Measurements from ENCODE around the gene CRB1. TPM values are rescaled to one million over a fixed set of nuclear protein-coding genes. Genes with fewer than 3 reads are reported as not detected.

Gene CRB1
- polyA plus RNA-seq, 1 experiment = not detected

GRCh38 chr1:197391303-197392226, 123.5 kb downstream of the CRB1 start:
- POLR2A ChIA-PET = no interaction called here

DNA sequence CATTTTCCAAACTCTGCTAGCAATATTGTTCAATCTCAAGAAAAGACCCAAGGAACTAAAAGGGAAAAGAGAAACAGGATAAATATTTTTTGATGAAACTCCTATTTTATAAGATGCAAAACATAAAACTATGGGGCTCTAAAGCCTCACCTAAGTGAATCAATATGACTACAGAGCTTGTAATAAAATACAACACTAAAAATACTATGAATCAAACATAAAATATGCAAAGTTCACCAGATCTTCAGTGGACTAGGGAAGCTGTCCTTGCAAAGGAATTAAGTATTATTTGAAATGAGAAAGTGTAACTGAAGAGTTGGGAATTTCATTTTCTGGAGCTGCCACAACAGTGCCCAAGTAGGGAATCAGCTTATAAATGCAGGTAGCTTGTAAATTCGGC, 124.5 kb downstream of the CRB1 start:
- no peaks in the 10 kb centered on the region for H3K27me3 ChIP-seq (ENCODE audit: control insufficient read depth, insufficient read depth, low read length)
- H3K27ac ChIP-seq (ENCODE audit: low read depth, low read length) = no peak overlapping the region
- DNase-seq (ENCODE audit: low read depth, low spot score) = no peak
- ChIA-PET POLR2A (no interaction called here), CTCF (interaction anchor here (0.6 kb wide), 1 partner anchor 34 kb away, joined by 3 read pairs; no protein-coding TSS in a partner anchor)
- TF ChIP-seq, protein P1, sequence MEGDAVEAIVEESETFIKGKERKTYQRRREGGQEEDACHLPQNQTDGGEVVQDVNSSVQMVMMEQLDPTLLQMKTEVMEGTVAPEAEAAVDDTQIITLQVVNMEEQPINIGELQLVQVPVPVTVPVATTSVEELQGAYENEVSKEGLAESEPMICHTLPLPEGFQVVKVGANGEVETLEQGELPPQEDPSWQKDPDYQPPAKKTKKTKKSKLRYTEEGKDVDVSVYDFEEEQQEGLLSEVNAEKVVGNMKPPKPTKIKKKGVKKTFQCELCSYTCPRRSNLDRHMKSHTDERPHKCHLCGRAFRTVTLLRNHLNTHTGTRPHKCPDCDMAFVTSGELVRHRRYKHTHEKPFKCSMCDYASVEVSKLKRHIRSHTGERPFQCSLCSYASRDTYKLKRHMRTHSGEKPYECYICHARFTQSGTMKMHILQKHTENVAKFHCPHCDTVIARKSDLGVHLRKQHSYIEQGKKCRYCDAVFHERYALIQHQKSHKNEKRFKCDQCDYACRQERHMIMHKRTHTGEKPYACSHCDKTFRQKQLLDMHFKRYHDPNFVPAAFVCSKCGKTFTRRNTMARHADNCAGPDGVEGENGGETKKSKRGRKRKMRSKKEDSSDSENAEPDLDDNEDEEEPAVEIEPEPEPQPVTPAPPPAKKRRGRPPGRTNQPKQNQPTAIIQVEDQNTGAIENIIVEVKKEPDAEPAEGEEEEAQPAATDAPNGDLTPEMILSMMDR (IDR thresholded peaks at IDR 0.05; ENCODE audit: low read depth, low read length) = no peak
- H3K4me3 ChIP-seq (ENCODE audit: low read depth, low read length) = no peak overlapping the region
- H3K9me3 ChIP-seq (ENCODE audit: control insufficient read depth, insufficient read depth, low read length) = no peaks in the 10 kb centered on the region

More at GRCh38 chr1:197391303-197392226, 123.5 kb downstream of the CRB1 start:
- no peaks in the 10 kb centered on the region for H3K27me3 ChIP-seq (ENCODE audit: control insufficient read depth, insufficient read depth, low read length)
- H3K9me3 ChIP-seq (ENCODE audit: control insufficient read depth, insufficient read depth, low read length) = no peaks in the 10 kb centered on the region
- no peak overlapping the region for H3K27ac ChIP-seq (ENCODE audit: low read depth, low read length)
- TF ChIP-seq, protein P1 (IDR thresholded peaks at IDR 0.05; ENCODE audit: low read depth, low read length) = no peak
- no peak overlapping the region for H3K4me3 ChIP-seq (ENCODE audit: low read depth, low read length)
- DNase-seq (ENCODE audit: low read depth, low spot score) = no peak
- CTCF ChIA-PET = interaction anchor here (2.2 kb wide), 1 partner anchor 11 kb away, joined by 4 read pairs; no protein-coding TSS in a partner anchor

DNA sequence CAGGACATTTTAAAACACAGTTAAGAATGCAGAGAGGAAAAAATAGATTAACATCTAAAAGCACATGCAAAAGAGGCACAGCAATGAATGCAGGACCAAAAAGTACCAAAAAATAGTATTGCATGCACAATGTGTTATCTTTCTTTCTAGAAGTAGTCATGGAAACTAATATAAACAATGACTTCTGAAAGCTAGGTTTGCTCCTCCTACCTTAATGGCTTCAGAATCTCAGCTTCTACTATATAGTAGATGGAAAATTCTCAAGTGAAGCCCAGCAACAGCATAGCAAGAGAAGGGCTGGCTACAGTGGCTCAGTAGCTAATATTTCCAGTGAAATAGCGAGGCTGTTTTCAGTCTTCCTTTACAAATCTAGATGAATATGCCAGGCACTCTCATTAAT, 125.1 kb downstream of the CRB1 start:
- TF ChIP-seq, protein P1 (IDR thresholded peaks at IDR 0.05; ENCODE audit: low read depth, low read length) = no peak
- ChIA-PET POLR2A (no interaction called here), CTCF (no interaction called here)
- H3K4me3 ChIP-seq (ENCODE audit: low read depth, low read length) = no peak overlapping the region
- H3K27me3 ChIP-seq (ENCODE audit: control insufficient read depth, insufficient read depth, low read length) = no peaks in the 10 kb centered on the region
- no peak for DNase-seq (ENCODE audit: low read depth, low spot score)
- H3K9me3 ChIP-seq (ENCODE audit: control insufficient read depth, insufficient read depth, low read length) = no peaks in the 10 kb centered on the region
- H3K27ac ChIP-seq (ENCODE audit: low read depth, low read length) = no peak overlapping the region

DNA sequence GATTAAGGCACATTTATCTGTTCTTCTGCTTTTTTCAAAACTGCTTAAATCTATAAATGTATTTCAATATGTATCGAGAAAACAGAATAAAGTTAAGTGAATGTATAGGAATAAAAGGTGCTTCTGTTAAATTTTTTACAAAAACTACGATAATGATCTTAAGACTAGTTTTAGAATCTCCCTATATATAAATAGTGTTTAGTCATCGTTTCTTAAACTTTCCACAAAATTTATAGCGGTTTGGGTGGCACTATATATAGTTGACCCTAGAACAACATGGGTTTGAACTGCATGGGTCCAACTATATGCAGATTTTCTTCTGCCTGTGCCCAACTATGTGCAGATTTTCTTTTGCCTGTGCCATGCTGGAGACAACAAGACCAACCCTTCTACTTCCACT, 125.7 kb downstream of the CRB1 start:
- ChIA-PET POLR2A (no interaction called here), CTCF (no interaction called here)
- no peak for DNase-seq (ENCODE audit: low read depth, low spot score)
- Histone ChIP-seq H3K9me3 (ENCODE audit: control insufficient read depth, insufficient read depth, low read length) (no peaks in the 10 kb centered on the region), H3K27me3 (ENCODE audit: control insufficient read depth, insufficient read depth, low read length) (no peaks in the 10 kb centered on the region), H3K4me3 (ENCODE audit: low read depth, low read length) (no peak overlapping the region), H3K27ac (ENCODE audit: low read depth, low read length) (no peak overlapping the region)
- TF ChIP-seq, protein P1 (IDR thresholded peaks at IDR 0.05; ENCODE audit: low read depth, low read length) = no peak
